HCT116 (cell line): ENCODE results near the gene FOXJ1. TPM values are rescaled to one million over a fixed set of nuclear protein-coding genes. Genes with fewer than 3 reads are reported as not detected.

Experiments
- ATAC-seq: fragments of 200-7000 bp; cut with Tn5 transposase; 2 replicates; pipeline ENCODE4 v1.9.1; 2020; ENCODE audit warnings: mild to moderate bottlenecking, moderate library complexity
- BruUV-seq: library from RNA; stranded (reverse); fragments of 400-500 nt; replicated peaks from 2 replicates; lab custom pipeline; 2021; lab: Mats Ljungman, UMichigan
- CTCF ChIA-PET: fragments of 300-600 bp; sonication (Branson Sonifier 250); formaldehyde crosslinking; loops from one replicate; lab custom pipeline; 2021; ENCODE audit warnings: antibody characterized with exemption; lab: Charles Lee
- POLR2A ChIA-PET: fragments of 300-600, 350-600 bp; sonication (Branson Sonifier 250); formaldehyde crosslinking; loops from one replicate; lab custom pipeline; 2021; ENCODE audit warnings: antibody characterized with exemption; lab: Charles Lee
- RAD21 ChIA-PET, 2 experiments: fragments of 300-600 bp; sonication (Branson Sonifier 250); formaldehyde crosslinking; loops; one replicate each; lab custom pipeline; 2023; ENCODE audit warnings: low total read pairs in 2 of 2; ENCODE audit not compliant: uncharacterized antibody in 2 of 2, unreplicated experiment in 2 of 2, low non-redundant PET in 1 of 2; lab: Charles Lee
- DNase-seq: peaks from one replicate; pipeline ENCODE4 v3.0.0-alpha.2; 2010; ENCODE audit warnings: low read depth, low spot score
- H2AFZ ChIP-seq: fragments of 200-600 bp; shearing (Covaris generic), sonication (generic); 2 replicates; pipeline ENCODE4 v1.6.1; 2017; ENCODE audit warnings: low read depth, mixed run types, mixed read lengths, antibody characterized with exemption, low read length; ENCODE audit not compliant: poor library complexity, severe bottlenecking
- H3K27ac ChIP-seq: 2 replicates; pipeline ENCODE4 v1.5.1; 2012; ENCODE audit warnings: low read depth, low read length
- H3K27me3 ChIP-seq: fragments of 200-600 bp; sonication (generic); 2 replicates; pipeline ENCODE4 v1.6.1; 2016; ENCODE audit warnings: mixed run types, low read length, mixed read lengths; ENCODE audit not compliant: insufficient read depth
- H3K36me3 ChIP-seq, 2 experiments: fragments of 200-500 bp in 1 of 2; fragments of 200-600 bp in 1 of 2; sonication (Bioruptor generic) in 1 of 2; sonication (generic) in 1 of 2; 2 replicates each; pipeline versions ENCODE4 v1.5.1 to v1.6.1; 2014 to 2016; ENCODE audit warnings: low read length in 2 of 2, inconsistent platforms in 1 of 2, mixed read lengths in 1 of 2, mixed run types in 1 of 2; ENCODE audit not compliant: insufficient read depth in 2 of 2, control insufficient read depth in 1 of 2
- H3K4me1 ChIP-seq, 2 experiments: fragments of 200-600 bp in 1 of 2; sonication (generic) in 1 of 2; 2 replicates each; pipeline versions ENCODE4 v1.5.1 to v1.6.1; 2012 to 2017; ENCODE audit warnings: low read length in 2 of 2, inconsistent platforms in 1 of 2, mild to moderate bottlenecking in 1 of 2, mixed read lengths in 1 of 2, mixed run types in 1 of 2, moderate library complexity in 1 of 2; ENCODE audit not compliant: insufficient read depth in 2 of 2, control insufficient read depth in 1 of 2
- H3K4me2 ChIP-seq: fragments of 200-600 bp; sonication (generic); 2 replicates; pipeline ENCODE4 v1.6.1; 2017; ENCODE audit warnings: mixed run types, low read length, mixed read lengths
- H3K4me3 ChIP-seq, 2 experiments: fragments of 200-600 bp in 1 of 2; sonication (generic) in 1 of 2; replicated peaks in 1 of 2; 2 replicates each; pipeline ENCODE4 v1.5.1; 2011 to 2016; ENCODE audit warnings: low read length in 2 of 2, control low read depth in 1 of 2, low read depth in 1 of 2, mild to moderate bottlenecking in 1 of 2, mixed read lengths in 1 of 2, mixed run types in 1 of 2
- H3K79me2 ChIP-seq: fragments of 200-600 bp; sonication (generic); 2 replicates; pipeline ENCODE4 v1.6.1; 2017; ENCODE audit warnings: mild to moderate bottlenecking, mixed run types, low read length, moderate library complexity, mixed read lengths; ENCODE audit not compliant: insufficient read depth
- H3K9ac ChIP-seq: fragments of 200-600 bp; sonication (generic); 2 replicates; pipeline ENCODE4 v1.6.1; 2016; ENCODE audit warnings: low read length, mixed read lengths
- H3K9me2 ChIP-seq: fragments of 200-600 bp; sonication (generic), shearing (Covaris generic); 2 replicates; pipeline ENCODE4 v1.6.1; 2017; ENCODE audit warnings: mixed run types, mild to moderate bottlenecking, moderate library complexity; ENCODE audit not compliant: insufficient read depth
- H3K9me3 ChIP-seq, 2 experiments: fragments of 200-500 bp in 1 of 2; fragments of 200-600 bp in 1 of 2; sonication (Bioruptor generic) in 1 of 2; sonication (generic) in 1 of 2; 2 replicates each; pipeline ENCODE4 v1.6.1; 2014 to 2017; ENCODE audit warnings: low read length in 2 of 2, mixed read lengths in 2 of 2, inconsistent platforms in 1 of 2, low read depth in 1 of 2, mild to moderate bottlenecking in 1 of 2, mixed run types in 1 of 2, moderate library complexity in 1 of 2; ENCODE audit not compliant: control insufficient read depth in 1 of 2, insufficient read depth in 1 of 2
- H4K20me1 ChIP-seq: fragments of 200-600 bp; sonication (generic), shearing (Covaris generic); 2 replicates; pipeline ENCODE4 v1.6.1; 2017; ENCODE audit warnings: mixed run types, mild to moderate bottlenecking, moderate library complexity; ENCODE audit not compliant: insufficient read depth
- ATF3 ChIP-seq: IDR thresholded peaks from 2 replicates; pipeline ENCODE4 v1.6.1; 2012
- CTCF ChIP-seq, 3 experiments: fragments of 200-600 bp in 1 of 3; sonication (generic) in 1 of 3; IDR thresholded peaks in 2 of 3; conservative IDR thresholded peaks in 1 of 3; 2 replicates each; pipeline ENCODE4 v1.5.1; 2012 to 2017; ENCODE audit warnings: low read depth in 2 of 3, low read length in 2 of 3, antibody characterized with exemption in 1 of 3, borderline replicate concordance in 1 of 3, control low read depth in 1 of 3, mild to moderate bottlenecking in 1 of 3, mixed read lengths in 1 of 3, mixed run types in 1 of 3, moderate library complexity in 1 of 3; ENCODE audit not compliant: insufficient read depth in 1 of 3
- ELF1 ChIP-seq: IDR thresholded peaks from 2 replicates; pipeline ENCODE4 v1.6.1; 2012; ENCODE audit warnings: low read depth, borderline replicate concordance
- RAD21 ChIP-seq: IDR thresholded peaks from 2 replicates; pipeline ENCODE4 v1.6.1; 2012; ENCODE audit warnings: low read depth, mild to moderate bottlenecking
- TCF7L2 ChIP-seq: IDR thresholded peaks from 2 replicates; pipeline ENCODE4 v1.7.0; 2011; ENCODE audit warnings: borderline replicate concordance, inconsistent platforms; ENCODE audit not compliant: insufficient read depth, insufficient read length; ENCODE audit errors: extremely low read depth
- ZNF274 ChIP-seq: fragments of 200-500 bp; sonication (Bioruptor generic); IDR thresholded peaks from 2 replicates; pipeline ENCODE4 v1.6.1; 2014; ENCODE audit warnings: mild to moderate bottlenecking, low read depth, low read length, inconsistent platforms
- intact Hi-C: fragments of 100-400 bp; cut with micrococcal nuclease; formaldehyde crosslinking; loops from 2 replicates; pipeline ENCODE4 v1.10.0; 2022
- total RNA-seq: library from RNA; stranded (reverse); gene quantifications from one replicate; pipeline ENCODE4 v1.2.1, GENCODE V29; 2021; ENCODE audit not compliant: unreplicated experiment

The FOXJ1 gene
- total RNA-seq, 1 experiment from 2014 or later, result 0.61 TPM

GRCh38 chr17:76153202-76153601 is 12.2 kb upstream of the FOXJ1 start:
- Histone ChIP-seq H3K27ac (no peak overlapping the region), H3K4me2 (no peak overlapping the region), H3K9me2 (no peaks in the 10 kb centered on the region), H4K20me1 (no peaks in the 10 kb centered on the region), H3K4me3 (no peak overlapping the region), H3K4me1 (no peaks in the 10 kb centered on the region), H3K9me3 (no peaks in the 10 kb centered on the region), H3K27me3 (no peaks in the 10 kb centered on the region), H3K36me3 (no peaks in the 10 kb centered on the region), H3K79me2 (no peaks in the 10 kb centered on the region), H2AFZ (no peak overlapping the region), H3K9ac (no peak overlapping the region)
- POLR2A ChIA-PET, result no interaction called here
- RAD21 ChIA-PET, result no interaction called here
- intact Hi-C loops, result no loop called here
- BruUV-seq, result no TSS peak
- CTCF ChIA-PET, result interaction anchor here (1.0 to 2.2 kb wide), 3 partner anchors 20 to 29 kb away, joined by 3 to 8 read pairs (median 4); no protein-coding TSS in a partner anchor
- ATAC-seq (peak; percentile 39; the same call in 1 of the 2 replicates), DNase-seq (no peak)
- no peak for TF ChIP-seq TCF7L2
- TF ChIP-seq ZNF274, result no peak
- TF ChIP-seq ELF1, result no peak
- no peak for TF ChIP-seq ATF3
- TF ChIP-seq, all 23 proteins: peak for 0

GRCh38 chr17:76152591-76152990 is 11.5 kb upstream of the FOXJ1 start:
- ATAC-seq (peak; percentile 37; the same call in 1 of the 2 replicates), DNase-seq (no peak)
- H3K9me2 ChIP-seq, result no peaks in the 10 kb centered on the region
- BruUV-seq, result no TSS peak
- H3K9me3 ChIP-seq, result no peaks in the 10 kb centered on the region
- H3K27ac ChIP-seq, result no peak overlapping the region
- H3K36me3 ChIP-seq, result no peaks in the 10 kb centered on the region
- no peaks in the 10 kb centered on the region for H3K79me2 ChIP-seq
- H3K4me2 ChIP-seq, result no peak overlapping the region
- CTCF ChIA-PET, result interaction anchor here (0.9 to 2.2 kb wide), 3 partner anchors 23 to 127 kb away, joined by 3 to 8 read pairs (median 4); no protein-coding TSS in a partner anchor
- H2AFZ ChIP-seq, result no peak overlapping the region
- no peak overlapping the region for H3K9ac ChIP-seq
- POLR2A ChIA-PET, result no interaction called here
- RAD21 ChIA-PET, result no interaction called here
- H3K4me1 ChIP-seq, result no peaks in the 10 kb centered on the region
- intact Hi-C loops, result no loop called here
- no peaks in the 10 kb centered on the region for H3K27me3 ChIP-seq
- TF ChIP-seq RAD21 (peak; percentile 34; the same call in 1 of the 2 replicates), CTCF (IDR thresholded peaks at IDR 0.05 in 2 of 3, conservative IDR thresholded peaks at IDR 0.05 in 1 of 3; ENCODE audit: borderline replicate concordance in 1 of 3, insufficient read depth in 1 of 3, low read depth in 2 of 3, low read length in 2 of 3) (peak in 2 of 3 experiments; percentile 20 to 24; a peak in 2 of 6 replicates), ZNF274 (no peak)
- H3K4me3 ChIP-seq, result no peak overlapping the region
- H4K20me1 ChIP-seq, result no peaks in the 10 kb centered on the region
